Right renal cortex interstitium (tissue), 3 donors: ENCODE measurements around the gene GRK5. TPM values are rescaled to one million over a fixed set of nuclear protein-coding genes. Genes with fewer than 3 reads are reported as not detected.
A peak's percentile ranks its signal among the peaks of the same experiment; 100 is the strongest.

Experiments
- DNase-seq, 3 donors: peaks; one replicate each; pipeline ENCODE4 v3.0.0-alpha.2; 2013; ENCODE audit warnings: low read depth in 3 of 3, low spot score in 2 of 3
- polyA plus RNA-seq, 3 donors: library from polyadenylated mRNA; unstranded; fragments of 120-200 nt; gene quantifications; one replicate each; pipeline ENCODE4 v1.2.1, GENCODE V29; 2013; ENCODE audit not compliant: insufficient read length in 3 of 3

GRK5 gene
- polyA plus RNA-seq, 3 donors = 15.5 to 18.3 (median 15.8) TPM

- peak in 2 of 3 donors; percentile 56 to 60 for DNase-seq
These were observed 205.1 kb downstream of the GRK5 start for GRCh38 chr10:119412244-119413092.

- DNase-seq = no peak
These were observed 205.7 kb downstream of the GRK5 start for GRCh38 chr10:119413093-119413453.

- DNase-seq = peak in 2 of 3 donors; percentile 44
These were observed 206.2 kb downstream of the GRK5 start for GRCh38 chr10:119413471-119414080.

DNA sequence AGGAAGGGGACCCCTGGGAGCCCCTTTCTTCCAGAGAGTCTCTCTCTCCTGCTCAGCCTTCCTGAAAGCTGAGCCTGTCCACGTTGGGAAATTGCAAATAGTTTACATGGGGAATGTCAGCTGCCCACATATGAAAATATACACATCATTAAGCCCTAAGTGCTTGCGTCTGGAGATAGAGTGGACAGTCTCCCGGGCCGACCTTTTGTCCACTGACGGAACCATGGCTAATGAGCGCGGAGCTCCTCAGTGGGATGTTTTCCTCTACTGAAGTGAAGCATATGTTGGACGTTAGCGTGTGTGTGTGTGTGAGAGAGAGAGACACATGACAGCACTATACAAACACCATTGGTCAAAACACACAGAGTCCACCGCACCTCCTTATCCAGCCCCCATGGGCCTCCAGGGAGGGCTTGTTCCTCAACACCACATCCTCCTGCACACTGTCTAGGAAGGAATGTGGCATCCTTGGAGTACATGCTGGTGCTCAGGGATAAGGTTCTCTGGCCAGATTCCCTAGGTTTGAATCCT is 206.8 kb downstream of the GRK5 start:
- peak in 2 of 3 donors; percentile 36 to 52 for DNase-seq

DNA sequence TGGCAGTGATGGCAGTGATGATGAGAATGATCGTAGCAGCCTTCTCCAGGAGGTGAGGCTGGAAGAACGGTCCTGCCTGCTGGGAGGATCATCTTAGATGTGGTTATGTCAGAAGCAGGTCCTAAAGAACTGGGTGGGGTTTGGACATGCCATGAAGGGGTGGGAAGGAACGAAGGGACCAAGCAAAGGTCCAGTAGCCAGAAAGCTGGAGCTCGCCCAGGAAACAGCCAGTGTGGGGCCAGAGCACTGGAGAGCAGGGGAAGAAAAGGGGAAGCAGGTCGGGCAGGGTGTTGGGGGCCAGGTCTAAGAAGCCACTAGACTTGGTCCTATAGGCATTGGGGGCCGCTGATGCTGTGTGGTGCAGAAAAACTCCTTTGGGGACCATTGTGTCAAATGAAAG is 207.8 kb downstream of the GRK5 start:
- DNase-seq = no peak

DNA sequence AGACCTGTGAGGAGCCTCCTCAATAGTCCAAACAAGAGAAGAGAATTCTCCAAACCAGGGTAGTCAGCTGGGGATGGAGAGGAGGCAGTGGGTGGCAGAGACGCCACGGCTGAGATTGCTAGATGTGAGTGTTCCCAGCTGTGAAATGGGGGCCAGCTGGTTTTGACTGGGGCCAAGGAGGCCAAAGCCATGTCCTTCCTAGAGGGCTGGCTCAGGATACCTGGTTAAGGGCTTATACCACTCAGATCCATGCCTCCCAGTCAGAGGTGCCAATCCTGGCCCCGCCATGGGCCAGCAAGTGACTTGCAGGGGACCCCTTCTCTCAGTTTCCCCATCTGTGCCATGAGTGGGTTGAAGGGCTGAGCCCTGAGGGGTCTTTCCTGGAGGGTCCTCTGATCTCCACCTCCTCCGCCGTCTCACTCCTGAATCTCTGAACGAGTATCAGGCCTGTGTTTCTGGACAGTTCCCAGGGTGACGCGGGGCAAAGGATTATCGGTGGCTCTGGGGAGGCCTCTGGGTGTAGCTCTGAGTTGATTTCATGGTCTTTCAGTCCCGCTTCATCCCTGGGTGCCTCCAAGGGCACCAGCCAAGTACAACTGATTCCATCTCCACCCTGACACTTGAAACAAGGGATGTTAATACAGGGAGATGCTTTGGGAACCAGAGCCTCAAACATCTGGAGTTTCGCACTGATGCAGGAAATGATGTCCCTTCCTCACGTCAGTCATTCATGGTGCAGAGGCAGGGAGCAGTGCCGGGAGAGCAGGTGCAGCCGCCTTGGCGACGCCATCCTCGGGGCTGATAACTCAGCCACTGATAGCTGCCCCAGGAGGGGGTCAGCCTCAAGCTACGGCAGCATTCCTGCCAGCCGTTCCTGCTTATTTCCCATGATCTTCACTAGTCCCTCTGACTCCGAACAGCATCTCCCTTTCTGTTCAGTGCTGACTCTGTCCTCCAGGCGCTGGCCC is 208.4 kb downstream of the GRK5 start:
- DNase-seq = no peak

DNA sequence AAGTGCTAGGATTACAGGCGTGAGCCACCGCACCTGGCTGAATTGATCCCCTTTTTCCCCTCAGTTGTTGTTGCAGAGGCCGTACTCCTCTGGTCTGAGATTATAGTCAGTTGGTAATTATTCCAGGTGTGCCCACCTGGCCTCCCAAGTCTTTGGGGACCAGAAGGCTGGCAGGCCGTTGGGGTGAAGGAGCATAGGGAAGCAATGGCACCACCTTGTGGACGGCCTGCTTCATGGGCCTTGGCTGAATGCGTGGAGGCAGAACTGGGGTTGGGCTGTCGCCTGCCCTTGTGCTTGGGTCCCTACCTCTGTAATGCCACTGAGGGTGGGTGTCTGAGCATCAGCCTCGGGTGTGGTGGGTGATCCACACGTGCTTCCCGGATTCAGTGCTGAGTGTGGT is 209.5 kb downstream of the GRK5 start:
- DNase-seq = no peak

GRCh38 chr10:119417852-119418251 is 210.5 kb downstream of the GRK5 start:
- DNase-seq = no peak

DNA sequence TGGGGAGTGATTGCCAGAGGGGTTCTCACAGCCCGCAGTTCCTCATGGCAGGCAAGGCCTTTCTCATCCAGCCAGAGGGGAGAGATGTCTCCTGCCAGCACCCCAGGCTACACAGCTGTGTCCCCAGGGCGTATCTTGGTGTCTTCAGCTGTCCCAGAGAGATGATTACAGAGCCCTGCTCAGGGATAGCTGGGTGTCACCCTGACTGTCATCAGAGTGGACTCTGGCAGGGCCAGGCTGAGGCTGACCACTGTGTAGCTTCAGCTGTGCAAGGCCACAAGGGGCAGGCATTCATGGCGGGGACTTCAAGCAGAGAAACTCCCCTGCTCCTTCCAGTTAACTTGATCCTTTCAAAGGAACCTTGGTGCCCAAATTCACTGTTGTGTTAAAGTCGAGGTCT is 211.0 kb downstream of the GRK5 start:
- no peak for DNase-seq

DNA sequence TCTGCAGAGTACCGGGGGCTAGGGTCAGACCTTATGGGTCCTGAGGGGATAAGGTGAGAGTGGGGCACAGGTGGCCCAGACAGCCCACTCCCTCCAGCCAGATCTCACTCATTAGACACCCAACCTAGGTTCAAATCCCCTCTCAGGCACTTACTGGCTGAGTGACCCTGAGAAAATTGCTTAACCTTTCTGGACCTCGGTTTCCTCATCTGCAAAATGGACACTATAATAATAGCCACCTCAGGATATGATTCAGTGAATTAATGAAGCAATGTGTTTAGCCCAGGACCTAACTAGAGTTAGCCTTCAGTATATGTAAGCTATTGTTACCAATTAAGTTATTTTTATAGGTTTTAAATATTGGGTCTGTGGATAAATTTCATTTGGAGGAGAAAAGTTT is 212.6 kb downstream of the GRK5 start:
- no peak for DNase-seq

GRCh38 chr10:119420950-119421875 is 213.8 kb downstream of the GRK5 start:
- no peak for DNase-seq

DNA sequence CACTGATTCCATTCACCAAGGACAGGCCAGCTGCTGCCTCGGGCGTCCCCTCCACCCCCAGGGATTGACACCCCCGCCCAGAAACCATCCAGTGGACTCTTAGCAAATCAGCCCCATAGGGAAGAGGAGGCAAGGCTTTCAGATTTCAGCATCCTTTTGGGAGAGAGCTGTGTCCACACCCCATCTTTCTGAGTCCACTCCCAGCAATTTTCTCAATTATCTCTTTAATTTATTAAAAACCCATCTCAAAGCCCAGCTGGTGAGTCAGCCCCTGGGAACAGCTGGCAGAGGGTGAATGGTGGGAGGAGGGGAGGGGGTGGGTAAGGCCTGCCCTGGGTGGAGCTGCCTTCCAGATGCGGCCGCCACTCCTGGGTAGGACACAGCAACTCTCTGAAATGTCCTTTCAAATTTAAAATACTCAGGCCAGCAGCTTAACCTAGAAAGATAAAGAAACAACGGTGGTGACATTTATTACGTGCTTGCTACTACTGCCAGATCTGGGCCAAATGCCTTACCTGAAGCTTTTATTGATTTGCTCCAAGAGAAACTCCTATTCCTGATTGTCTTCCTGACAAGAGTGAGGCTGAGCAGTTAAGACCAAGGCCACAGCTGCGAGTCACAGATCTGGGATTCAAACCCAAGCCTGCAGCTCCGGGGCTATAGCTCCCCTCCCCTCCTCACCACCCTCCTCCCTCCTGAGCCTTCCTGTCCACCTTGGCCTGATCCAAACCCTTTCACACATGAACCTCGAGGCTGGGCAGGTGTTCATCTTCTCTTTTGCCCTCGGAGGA is 214.7 kb downstream of the GRK5 start:
- DNase-seq = no peak

DNA sequence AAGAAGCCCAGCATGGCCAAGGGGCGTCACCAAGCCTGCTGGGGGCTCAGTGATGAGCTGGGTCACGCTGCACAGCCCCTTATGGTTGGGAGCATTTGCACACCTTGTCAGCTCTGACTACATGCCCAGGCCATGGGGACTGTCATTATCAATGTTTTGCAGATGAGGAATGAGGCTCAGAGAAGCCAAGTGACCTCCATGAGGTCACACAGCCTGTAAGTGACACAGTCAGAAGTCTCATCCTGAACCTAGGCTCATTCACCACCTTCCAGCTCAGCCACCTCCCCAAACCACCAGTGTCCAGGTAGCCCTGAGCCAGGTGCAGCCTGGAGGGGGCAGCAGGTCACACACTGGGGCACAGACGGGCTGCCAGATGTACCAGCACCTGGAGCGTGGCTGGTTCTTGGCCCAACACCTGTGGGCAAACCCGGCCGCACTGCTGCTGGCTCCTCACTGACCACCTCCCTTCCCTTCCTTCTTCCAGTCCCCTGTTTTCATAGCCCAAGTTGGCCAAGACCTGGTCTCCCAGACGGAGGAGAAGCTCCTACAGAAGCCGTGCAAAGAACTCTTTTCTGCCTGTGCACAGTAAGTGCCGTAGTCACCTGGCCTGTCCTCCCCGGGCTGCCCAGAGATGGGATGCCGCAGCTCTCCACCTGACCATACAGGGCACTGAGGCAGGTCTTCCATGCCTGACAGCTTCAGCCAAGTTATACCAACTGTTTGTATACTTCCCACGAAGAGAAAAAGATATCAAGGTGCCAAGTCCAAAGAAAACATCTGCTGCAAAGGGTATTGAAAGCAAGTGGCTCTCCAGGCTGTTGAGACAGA is 215.5 kb downstream of the GRK5 start:
- DNase-seq = no peak

DNA sequence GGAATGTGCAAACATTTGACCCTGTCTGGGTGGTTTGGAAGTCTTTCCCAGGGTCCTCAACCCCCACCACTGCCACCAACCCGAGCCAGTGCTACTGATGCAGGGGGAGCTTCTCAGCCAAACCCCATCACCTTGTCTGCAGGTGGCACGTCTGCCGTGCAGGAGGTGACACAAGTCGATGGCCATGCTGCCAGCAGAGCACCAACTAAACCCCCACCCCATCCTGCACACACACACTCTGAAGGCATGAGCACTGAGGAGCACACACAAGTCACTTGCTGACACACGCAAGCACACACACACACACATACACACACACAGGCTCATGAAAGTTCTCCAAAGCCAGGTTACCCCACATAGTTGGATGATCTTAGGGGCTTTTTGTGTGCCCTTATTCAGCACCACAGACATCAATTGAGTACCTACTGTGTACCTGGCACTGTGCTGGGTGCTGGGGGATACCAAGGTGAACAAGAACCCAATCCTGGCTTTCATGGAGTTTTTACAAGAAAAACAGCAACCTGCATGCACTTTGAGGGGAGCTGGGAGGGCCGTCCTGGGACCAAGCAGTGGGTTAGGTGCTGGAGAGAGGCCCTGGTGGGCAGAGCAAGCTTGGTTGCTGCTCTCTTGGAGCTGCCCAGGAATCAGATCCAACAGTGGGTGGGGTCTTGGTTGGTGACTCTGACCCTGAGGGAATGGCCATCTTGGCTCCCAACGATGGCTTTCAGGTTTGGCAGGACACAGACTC is 216.3 kb downstream of the GRK5 start:
- DNase-seq = no peak

DNA sequence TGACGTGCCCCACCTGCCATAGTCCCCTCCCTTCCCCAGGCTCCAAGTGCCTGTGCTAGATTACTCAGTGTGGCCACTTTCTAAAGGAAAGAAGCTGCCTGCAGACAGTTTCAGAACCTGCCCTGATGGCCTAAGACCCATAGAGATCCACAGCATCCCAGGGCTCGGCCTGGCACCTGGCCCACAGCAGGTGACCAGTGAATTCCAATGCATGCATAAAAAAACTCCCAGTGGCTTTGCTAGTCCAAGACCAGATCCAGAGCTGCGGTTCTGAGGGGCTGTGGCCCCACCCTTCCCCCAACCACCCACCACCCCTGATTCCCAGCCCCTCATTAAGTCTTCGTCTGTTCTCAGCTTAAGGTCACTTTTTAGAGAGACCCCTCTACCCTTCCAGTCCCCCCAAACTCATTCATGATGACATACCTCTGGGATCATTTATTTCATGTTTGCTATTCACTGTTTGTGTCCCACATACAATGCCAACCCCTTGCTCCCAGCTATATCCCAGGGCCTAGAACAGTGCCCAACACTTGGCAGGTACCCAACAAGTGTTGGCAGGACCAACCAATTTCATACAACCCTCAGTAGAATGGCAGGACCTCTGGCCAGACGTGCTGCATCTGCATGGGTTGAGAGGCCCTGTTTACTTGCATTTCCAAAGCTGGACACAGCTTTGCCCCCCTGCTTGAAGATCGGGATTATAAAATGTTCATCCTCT is 217.0 kb downstream of the GRK5 start:
- no peak for DNase-seq

GRCh38 chr10:119425102-119425880 is 217.9 kb downstream of the GRK5 start:
- no peak for DNase-seq
